ENCODE results near the gene SOX15.

The SOX15 gene

DNA sequence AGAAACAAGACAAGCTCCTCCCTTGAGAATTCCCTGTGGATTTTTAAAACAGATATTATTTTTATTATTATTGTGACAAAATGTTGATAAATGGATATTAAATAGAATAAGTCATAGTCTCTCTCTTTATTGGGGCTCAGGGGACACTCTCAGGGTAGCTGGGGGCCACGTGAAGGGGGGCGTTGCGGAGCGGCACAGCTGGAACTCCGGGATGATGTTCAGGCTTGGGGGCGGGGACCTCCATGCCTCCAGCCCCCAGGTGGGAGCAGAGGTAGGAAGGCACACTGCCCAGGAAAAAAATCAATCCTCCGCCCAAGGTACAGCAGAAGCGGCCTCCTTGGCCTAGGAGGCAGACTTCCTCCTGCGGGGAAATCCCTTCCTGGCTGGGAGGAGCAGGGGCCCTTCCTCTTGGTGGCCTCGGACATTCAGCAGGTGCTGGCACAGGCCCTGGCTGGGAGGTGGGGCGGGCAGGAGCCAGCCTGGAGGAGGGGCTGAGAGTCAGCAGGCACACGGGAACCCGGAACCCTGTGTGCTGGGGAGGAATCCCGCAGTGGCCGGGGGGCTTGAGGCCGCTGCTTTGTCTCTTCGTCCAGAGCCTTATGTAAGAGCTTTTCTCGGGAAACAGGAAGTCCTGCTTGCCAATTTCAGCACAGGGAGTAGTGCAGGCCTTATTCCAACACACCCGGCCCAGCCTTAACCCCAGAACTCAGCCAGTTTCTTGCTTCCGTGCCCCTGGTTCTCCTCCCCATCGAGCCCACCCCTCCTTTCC is 31.9 kb downstream of the SOX15 start:
- DNase-seq (ENCODE audit: low read depth, low spot score) = no peak

DNA sequence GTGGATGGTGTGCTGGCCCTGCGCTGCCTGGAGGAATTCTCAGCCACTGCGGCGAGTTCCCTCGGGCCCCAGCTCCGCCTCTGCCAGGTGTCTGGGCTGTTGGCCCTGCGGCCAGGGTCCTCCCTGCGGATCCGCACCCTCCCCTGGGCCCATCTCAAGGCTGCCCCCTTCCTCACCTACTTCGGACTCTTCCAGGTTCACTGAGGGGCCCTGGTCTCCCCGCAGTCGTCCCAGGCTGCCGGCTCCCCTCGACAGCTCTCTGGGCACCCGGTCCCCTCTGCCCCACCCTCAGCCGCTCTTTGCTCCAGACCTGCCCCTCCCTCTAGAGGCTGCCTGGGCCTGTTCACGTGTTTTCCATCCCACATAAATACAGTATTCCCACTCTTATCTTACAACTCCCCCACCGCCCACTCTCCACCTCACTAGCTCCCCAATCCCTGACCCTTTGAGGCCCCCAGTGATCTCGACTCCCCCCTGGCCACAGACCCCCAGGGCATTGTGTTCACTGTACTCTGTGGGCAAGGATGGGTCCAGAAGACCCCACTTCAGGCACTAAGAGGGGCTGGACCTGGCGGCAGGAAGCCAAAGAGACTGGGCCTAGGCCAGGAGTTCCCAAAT is 32.6 kb downstream of the SOX15 start:
- no peak for DNase-seq (ENCODE audit: low read depth, low spot score)

DNA sequence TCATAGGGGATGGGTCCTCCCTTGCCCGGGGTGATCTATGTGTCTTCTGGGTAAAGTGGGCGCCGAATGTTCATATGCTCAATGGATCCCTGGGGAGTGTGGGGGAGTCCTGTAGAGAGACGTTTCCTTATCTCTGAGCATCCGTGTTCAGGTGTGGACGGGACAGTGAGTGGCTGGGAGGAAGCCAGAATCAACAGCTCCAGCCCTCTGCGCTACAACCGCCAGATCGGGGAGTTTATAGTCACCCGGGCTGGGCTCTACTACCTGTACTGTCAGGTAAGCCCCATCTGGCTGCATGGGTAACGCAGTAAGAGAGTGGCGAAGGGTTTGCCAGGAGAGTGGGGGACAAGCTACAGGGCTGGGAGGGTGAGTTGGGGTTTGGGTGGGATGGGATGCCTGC is 33.3 kb downstream of the SOX15 start:
- DNase-seq (ENCODE audit: low read depth, low spot score) = no peak

- no peak for DNase-seq (ENCODE audit: low read depth, low spot score)
Observed at GRCh38 chr17:7555320-7555948, 34.5 kb downstream of the SOX15 start.

- no peak for DNase-seq (ENCODE audit: low read depth, low spot score)
Observed at GRCh38 chr17:7553356-7553755, 36.5 kb downstream of the SOX15 start.

- no peak for DNase-seq (ENCODE audit: low read depth, low spot score)
Observed at GRCh38 chr17:7552621-7553051, 37.3 kb downstream of the SOX15 start.

DNA sequence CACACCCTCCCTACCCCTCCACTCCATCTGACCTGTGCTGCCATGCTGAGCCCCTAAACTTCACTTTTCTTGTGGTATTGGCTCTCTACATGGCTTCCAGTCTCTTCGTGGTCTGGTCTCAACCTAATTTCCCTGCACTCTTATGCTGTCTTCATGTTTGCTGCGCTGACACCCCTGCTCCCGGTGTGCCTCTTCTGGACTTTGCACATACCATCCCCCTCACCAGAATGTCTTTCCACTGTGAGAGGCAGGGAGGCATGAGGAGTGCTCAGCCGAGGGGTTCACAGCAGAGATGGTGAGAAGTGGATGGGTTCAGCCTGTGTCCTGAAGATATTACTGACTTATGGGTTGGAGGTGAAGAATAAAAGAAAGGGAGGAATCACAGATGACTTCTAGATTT is 38.5 kb downstream of the SOX15 start:
- DNase-seq (ENCODE audit: low read depth, low spot score) = no peak

- no peak for DNase-seq (ENCODE audit: low read depth, low spot score)
Observed at GRCh38 chr17:7550344-7550743, 39.5 kb downstream of the SOX15 start.

- DNase-seq (ENCODE audit: low read depth, low spot score) = no peak
Observed at GRCh38 chr17:7549401-7550055, 40.4 kb downstream of the SOX15 start.

DNA sequence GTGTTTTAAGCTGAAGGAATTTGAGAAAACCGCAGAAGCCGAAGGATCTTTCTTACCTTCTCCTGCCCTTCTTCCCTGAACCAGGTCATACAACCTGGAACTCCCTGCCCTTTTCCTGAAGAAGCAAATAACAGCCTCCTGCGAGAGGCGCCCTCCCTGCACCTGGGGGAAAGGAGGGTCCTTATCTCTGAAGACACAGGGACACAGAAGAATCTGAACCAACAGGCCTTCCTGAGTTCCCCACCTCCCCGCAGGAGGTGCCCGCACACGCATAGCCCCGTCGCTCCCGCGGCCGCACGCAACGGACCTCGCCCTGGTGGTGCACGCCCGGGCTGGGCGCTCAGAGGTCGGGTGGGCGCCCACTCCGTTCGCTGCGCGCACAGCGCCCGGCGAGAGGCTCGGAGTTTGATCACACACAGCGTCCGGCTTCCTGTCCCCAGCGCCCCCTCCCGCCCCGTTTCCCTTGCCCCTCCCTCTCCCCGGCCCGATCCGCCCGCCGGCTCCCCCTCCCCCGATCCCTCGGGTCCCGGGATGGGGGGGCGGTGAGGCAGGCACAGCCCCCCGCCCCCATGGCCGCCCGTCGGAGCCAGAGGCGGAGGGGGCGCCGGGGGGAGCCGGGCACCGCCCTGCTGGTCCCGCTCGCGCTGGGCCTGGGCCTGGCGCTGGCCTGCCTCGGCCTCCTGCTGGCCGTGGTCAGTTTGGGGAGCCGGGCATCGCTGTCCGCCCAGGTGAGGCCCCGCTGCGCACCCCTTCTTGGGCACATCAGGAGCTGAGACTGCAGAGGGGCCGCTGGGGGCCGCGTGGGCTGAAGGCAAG is 41.1 kb downstream of the SOX15 start, which contains the start of gene TNFSF12:
Gene TNFSF12, plus strand, starts transcription at position 474 of the 816 bp plus-strand sequence. Its CDS starts 96 bp downstream, at position 570.
- DNase-seq (ENCODE audit: low read depth, low spot score) = no peak

DNA sequence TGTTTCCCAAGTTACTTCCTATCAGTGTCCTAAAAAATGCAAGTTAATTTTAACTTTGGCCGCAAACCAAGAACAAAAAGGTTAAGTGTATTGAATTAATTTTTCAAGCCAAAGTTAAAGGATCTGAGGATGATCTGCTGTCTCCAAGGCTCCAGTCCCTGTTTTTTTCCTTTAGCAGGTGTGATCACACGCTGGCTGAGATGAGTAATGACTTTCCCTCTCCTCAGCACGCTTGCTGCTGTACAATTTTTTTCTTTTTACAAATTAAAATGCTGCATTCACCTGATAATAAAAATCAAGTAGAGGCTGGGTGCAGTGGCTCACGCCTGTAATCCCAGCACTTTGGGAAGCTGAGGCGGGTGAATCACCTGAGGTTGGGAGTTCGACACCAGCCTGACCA is 45.0 kb downstream of the SOX15 start:
- no peak for DNase-seq (ENCODE audit: low read depth, low spot score)

- no peak for DNase-seq (ENCODE audit: low read depth, low spot score)
Observed at GRCh38 chr17:7541074-7541621, 48.7 kb downstream of the SOX15 start.

- DNase-seq (ENCODE audit: low read depth, low spot score) = no peak
Observed at GRCh38 chr17:7538891-7539545, 50.9 kb downstream of the SOX15 start.
